Measurements from ENCODE around the gene SLC22A14. TPM values are rescaled to one million over a fixed set of nuclear protein-coding genes. Genes with fewer than 3 reads are reported as not detected.

The SLC22A14 gene
- total and polyA plus RNA-seq, 12 donors = 0.06 to 0.37 (median 0.23) TPM; not detected in 8

DNA sequence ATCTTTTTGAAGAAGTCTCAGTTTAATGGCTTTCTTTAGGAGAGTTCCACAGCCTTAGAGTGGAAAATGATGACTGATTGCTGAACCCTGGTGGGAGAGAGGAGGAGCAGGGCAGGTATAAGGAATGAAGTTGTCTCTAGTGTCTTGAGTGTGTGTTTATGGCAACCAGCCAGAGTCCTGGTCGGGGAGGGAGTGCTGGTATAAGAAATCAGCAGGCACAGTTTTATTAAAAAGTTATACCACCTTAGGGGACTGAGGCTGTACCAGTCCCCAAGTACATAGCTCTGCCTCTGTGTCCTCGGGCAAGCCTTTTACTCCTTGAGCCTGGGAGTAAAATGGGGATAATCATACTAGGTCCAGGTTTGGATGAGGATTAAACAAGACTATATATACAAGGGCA lies 29.8 kb downstream of the SLC22A14 start:
- ATAC-seq (no peak), DNase-seq (no peak)
- intact Hi-C loops (cut with DNase I) = no loop called here
- no peaks in the 10 kb centered on the region for H3K27me3 ChIP-seq
- H3K4me1 ChIP-seq = peaks cover 0 to 10% (median 0%) of the 10 kb centered on the region in 9 donors
- TF ChIP-seq, protein P1, sequence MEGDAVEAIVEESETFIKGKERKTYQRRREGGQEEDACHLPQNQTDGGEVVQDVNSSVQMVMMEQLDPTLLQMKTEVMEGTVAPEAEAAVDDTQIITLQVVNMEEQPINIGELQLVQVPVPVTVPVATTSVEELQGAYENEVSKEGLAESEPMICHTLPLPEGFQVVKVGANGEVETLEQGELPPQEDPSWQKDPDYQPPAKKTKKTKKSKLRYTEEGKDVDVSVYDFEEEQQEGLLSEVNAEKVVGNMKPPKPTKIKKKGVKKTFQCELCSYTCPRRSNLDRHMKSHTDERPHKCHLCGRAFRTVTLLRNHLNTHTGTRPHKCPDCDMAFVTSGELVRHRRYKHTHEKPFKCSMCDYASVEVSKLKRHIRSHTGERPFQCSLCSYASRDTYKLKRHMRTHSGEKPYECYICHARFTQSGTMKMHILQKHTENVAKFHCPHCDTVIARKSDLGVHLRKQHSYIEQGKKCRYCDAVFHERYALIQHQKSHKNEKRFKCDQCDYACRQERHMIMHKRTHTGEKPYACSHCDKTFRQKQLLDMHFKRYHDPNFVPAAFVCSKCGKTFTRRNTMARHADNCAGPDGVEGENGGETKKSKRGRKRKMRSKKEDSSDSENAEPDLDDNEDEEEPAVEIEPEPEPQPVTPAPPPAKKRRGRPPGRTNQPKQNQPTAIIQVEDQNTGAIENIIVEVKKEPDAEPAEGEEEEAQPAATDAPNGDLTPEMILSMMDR (IDR thresholded peaks at IDR 0.05) = no peak
- no peaks in the 10 kb centered on the region for H3K36me3 ChIP-seq
- no peak overlapping the region for H3K27ac ChIP-seq
- no peak overlapping the region for H3K4me3 ChIP-seq
- WGBS, 2 donors = 74 to 80% methylated on average over 2 of the region's 2 CpGs
- no peaks in the 10 kb centered on the region for H3K9me3 ChIP-seq

DNA sequence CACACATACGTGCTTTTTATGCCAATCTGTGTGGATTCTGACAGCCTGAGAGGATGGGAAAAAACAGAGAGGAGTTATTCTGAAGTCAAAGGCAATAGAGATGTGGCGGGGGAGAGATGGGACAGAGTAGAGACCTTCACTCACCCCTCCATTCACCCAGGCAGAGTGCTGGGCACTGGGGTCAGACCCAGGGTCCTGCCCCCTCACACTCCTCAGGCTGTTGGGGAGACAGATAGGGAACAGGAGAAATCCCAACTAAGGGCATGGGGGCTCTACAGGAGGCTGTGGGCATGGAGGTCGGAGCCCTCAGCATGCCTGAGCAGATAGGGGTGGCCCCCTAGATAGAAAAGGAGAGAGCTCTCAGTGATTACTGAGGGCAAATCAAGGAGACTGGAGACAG lies 30.3 kb downstream of the SLC22A14 start:
- ATAC-seq = no peak
- TF ChIP-seq, protein P1 (IDR thresholded peaks at IDR 0.05) = no peak
- H3K9me3 ChIP-seq = no peaks in the 10 kb centered on the region
- no peak for DNase-seq
- peaks cover 0 to 10% (median 0%) of the 10 kb centered on the region in 9 donors for H3K4me1 ChIP-seq
- 87 to 95% methylated on average over 3 of the region's 3 CpGs for WGBS, 2 donors
- H3K4me3 ChIP-seq = no peak overlapping the region
- intact Hi-C loops (cut with DNase I) = no loop called here
- H3K27me3 ChIP-seq = no peaks in the 10 kb centered on the region
- H3K27ac ChIP-seq = no peak overlapping the region
- no peaks in the 10 kb centered on the region for H3K36me3 ChIP-seq

- Histone ChIP-seq H3K4me3 (no peak overlapping the region), H3K9me3 (no peaks in the 10 kb centered on the region), H3K27me3 (no peaks in the 10 kb centered on the region), H3K27ac (no peak overlapping the region), H3K36me3 (no peaks in the 10 kb centered on the region), H3K4me1 (peaks cover 0 to 10% (median 0%) of the 10 kb centered on the region in 9 donors)
- WGBS, 2 donors = 93 to 94% methylated on average over 5 of the region's 5 CpGs
- DNase-seq = no peak
- TF ChIP-seq, protein P1 (IDR thresholded peaks at IDR 0.05) = no peak
- intact Hi-C loops (cut with DNase I) = no loop called here
- ATAC-seq = no peak
These were observed 31.2 kb downstream of the SLC22A14 start for GRCh38 chr3:38313263-38313662.

GRCh38 chr3:38313695-38314094 lies 31.6 kb downstream of the SLC22A14 start:
- H3K9me3 ChIP-seq = no peaks in the 10 kb centered on the region
- WGBS, 2 donors = 79 to 81% methylated on average over 11 of the region's 11 CpGs

More at GRCh38 chr3:38313695-38314094, 31.6 kb downstream of the SLC22A14 start:
- Histone ChIP-seq H3K27me3 (no peaks in the 10 kb centered on the region), H3K4me1 (peaks cover 0 to 10% (median 0%) of the 10 kb centered on the region in 9 donors), H3K4me3 (no peak overlapping the region), H3K27ac (no peak overlapping the region), H3K36me3 (no peaks in the 10 kb centered on the region)
- DNase-seq = no peak
- ATAC-seq = no peak
- intact Hi-C loops (cut with DNase I) = no loop called here
- TF ChIP-seq, protein P1 (IDR thresholded peaks at IDR 0.05) = no peak

Measured in heart right ventricle (tissue), 16 donors.